ENCODE data around the gene KIAA1958.

DNA sequence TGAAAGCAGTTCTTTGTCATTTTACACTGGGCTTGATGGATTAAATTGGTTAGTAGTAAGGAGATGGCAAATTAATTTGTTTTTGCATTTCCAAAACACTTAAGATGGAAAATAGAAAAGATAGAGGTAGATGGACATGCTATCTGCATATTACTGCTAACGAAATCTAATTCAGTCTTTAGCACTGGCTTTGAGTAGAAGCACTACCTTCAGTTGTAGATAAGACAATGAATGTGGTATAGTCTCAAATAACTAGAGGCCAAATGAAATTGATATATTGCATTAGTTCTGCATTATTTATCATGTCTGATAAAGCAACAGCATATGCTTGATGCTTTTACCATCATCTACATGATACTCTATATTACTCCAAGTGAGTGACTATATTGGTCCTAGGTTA is 33.4 kb downstream of the KIAA1958 start:
- TF ChIP-seq, protein P1, sequence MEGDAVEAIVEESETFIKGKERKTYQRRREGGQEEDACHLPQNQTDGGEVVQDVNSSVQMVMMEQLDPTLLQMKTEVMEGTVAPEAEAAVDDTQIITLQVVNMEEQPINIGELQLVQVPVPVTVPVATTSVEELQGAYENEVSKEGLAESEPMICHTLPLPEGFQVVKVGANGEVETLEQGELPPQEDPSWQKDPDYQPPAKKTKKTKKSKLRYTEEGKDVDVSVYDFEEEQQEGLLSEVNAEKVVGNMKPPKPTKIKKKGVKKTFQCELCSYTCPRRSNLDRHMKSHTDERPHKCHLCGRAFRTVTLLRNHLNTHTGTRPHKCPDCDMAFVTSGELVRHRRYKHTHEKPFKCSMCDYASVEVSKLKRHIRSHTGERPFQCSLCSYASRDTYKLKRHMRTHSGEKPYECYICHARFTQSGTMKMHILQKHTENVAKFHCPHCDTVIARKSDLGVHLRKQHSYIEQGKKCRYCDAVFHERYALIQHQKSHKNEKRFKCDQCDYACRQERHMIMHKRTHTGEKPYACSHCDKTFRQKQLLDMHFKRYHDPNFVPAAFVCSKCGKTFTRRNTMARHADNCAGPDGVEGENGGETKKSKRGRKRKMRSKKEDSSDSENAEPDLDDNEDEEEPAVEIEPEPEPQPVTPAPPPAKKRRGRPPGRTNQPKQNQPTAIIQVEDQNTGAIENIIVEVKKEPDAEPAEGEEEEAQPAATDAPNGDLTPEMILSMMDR (IDR thresholded peaks at IDR 0.05) = no peak
- no peak for TF ChIP-seq POLR2A (IDR thresholded peaks at IDR 0.05)

Data from sigmoid colon (tissue), 3 donors.